ENCODE measurements around the gene PHACTR1.

DNA sequence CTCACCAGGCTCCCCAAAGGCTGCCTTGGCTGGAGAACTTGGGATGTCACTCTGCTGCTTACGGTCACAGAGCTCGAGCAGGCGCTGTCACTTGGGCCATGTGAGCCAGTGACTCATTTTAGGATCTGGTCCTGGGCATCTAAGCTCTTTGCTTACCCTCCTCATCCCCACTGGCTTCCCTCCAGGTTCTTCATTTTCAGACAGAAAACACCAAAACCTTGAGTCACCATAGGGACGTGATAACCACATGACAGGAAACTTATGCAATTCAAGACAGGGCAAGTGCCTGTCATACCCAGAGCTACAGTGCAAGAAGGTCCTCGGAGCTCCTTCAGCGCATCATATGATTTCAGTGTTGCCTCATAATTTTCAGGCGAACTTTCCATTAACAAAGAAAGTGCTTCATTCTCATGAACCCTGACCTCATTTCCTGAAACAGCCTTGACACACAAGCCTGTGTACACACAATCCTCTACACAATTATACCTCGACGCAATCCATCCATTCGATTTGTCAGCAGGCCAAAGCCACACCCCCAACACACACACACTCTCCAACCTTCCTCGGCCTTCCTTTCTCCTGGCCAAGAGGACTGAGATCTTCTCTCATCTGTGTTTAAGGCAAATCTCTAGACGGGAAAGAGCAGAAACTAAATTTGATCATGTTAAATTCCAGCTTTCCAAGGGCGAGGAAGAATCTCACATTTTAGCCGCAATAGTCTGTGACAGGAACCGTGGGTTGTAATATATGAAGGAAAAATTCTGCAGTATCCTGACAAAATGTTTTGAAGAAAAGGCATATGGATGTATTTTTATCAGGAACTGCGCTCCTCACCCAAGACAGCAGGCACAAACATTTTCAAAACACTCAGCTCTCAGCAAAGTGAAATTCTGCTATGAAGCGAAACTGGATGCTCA lies 586.4 kb downstream of the PHACTR1 start:
- TF ChIP-seq, protein P1, sequence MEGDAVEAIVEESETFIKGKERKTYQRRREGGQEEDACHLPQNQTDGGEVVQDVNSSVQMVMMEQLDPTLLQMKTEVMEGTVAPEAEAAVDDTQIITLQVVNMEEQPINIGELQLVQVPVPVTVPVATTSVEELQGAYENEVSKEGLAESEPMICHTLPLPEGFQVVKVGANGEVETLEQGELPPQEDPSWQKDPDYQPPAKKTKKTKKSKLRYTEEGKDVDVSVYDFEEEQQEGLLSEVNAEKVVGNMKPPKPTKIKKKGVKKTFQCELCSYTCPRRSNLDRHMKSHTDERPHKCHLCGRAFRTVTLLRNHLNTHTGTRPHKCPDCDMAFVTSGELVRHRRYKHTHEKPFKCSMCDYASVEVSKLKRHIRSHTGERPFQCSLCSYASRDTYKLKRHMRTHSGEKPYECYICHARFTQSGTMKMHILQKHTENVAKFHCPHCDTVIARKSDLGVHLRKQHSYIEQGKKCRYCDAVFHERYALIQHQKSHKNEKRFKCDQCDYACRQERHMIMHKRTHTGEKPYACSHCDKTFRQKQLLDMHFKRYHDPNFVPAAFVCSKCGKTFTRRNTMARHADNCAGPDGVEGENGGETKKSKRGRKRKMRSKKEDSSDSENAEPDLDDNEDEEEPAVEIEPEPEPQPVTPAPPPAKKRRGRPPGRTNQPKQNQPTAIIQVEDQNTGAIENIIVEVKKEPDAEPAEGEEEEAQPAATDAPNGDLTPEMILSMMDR (IDR thresholded peaks at IDR 0.05; ENCODE audit: low read length): no peak
- TF ChIP-seq EZH2 (IDR thresholded peaks at IDR 0.05; ENCODE audit: borderline replicate concordance, low read length): no peak

Data from OCI-LY1 (cell line).